ENCODE results near the gene ZNF518B.

ZNF518B gene

DNA sequence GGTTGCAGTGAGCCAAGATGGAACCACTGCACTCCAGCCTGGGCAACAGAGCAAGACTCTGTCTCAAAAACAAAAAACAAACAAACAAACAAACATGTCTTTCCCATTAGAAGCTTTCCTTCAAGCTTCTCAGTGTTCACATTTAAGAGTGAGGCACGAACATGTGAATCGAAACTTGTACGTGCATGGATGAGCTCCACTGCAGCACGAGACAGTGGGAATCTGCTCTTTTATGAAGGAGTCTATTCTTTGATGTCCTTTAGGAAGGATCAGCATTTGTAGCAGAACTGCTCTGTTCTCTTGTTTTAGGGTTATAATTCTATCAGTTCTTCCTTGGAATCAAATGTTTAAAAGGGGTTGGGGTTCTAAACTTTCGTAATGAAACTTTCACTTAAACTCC, 23.4 kb upstream of the ZNF518B start:
- DNase-seq = no peak
- H3K36me3 ChIP-seq (replicated peaks) = no peaks in the 10 kb centered on the region
- H3K27me3 ChIP-seq (replicated peaks) = no peaks in the 10 kb centered on the region
- in situ Hi-C loops (cut with HindIII; ENCODE audit: low pct_ligation_motif_present, low sequenced_read_pairs) = no loop called here
- no peak overlapping the region for H3K4me3 ChIP-seq (ENCODE audit: low read depth, low read length)
- no peak overlapping the region for H3K27ac ChIP-seq
- TF ChIP-seq, protein P1, sequence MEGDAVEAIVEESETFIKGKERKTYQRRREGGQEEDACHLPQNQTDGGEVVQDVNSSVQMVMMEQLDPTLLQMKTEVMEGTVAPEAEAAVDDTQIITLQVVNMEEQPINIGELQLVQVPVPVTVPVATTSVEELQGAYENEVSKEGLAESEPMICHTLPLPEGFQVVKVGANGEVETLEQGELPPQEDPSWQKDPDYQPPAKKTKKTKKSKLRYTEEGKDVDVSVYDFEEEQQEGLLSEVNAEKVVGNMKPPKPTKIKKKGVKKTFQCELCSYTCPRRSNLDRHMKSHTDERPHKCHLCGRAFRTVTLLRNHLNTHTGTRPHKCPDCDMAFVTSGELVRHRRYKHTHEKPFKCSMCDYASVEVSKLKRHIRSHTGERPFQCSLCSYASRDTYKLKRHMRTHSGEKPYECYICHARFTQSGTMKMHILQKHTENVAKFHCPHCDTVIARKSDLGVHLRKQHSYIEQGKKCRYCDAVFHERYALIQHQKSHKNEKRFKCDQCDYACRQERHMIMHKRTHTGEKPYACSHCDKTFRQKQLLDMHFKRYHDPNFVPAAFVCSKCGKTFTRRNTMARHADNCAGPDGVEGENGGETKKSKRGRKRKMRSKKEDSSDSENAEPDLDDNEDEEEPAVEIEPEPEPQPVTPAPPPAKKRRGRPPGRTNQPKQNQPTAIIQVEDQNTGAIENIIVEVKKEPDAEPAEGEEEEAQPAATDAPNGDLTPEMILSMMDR (IDR thresholded peaks at IDR 0.05; ENCODE audit: low read depth, low read length, missing control alignments) = no peak

DNA sequence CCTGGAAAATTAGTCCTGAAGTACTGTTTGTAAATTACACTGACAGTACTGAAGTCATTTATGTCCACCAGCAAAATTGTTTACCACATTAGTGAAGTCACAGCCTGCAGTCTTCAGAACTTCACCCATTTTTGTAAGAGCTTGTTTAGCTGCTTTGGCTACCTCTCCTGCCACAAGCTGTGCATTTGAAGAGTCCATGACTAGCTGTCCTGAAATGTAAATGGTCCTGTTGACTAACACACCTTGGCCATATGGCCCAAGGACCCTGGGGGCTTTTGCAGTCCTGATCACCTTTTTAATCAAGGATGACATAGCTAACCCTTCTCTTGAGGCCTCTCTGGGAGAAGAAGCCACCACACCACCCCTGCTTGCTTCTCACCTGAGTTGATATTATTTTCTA, 21.4 kb upstream of the ZNF518B start:
- Histone ChIP-seq H3K27ac (no peak overlapping the region), H3K27me3 (replicated peaks) (no peaks in the 10 kb centered on the region), H3K36me3 (replicated peaks) (no peaks in the 10 kb centered on the region), H3K4me3 (ENCODE audit: low read depth, low read length) (no peak overlapping the region)
- no peak for DNase-seq
- in situ Hi-C loops (cut with HindIII; ENCODE audit: low pct_ligation_motif_present, low sequenced_read_pairs) = no loop called here
- TF ChIP-seq, protein P1 (IDR thresholded peaks at IDR 0.05; ENCODE audit: low read depth, low read length, missing control alignments) = no peak

DNA sequence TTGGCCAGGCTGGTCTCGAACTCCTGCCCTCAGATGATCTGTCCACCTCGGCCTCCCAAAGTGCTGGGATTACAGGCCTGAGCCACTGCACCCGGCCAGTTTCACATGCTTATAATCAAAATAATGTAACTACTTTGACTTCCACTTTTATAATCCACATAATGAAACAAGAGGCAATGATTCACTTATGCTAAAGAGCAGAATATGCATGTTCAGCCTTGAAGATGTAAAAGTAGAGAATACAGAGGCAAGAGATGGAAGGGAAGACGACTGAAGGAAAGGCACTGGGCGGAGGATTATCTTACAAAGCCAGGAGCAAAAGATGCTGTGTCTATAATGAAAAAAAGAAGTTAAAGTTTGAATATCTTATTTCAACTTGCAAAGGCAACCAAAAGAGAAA, 13.3 kb upstream of the ZNF518B start:
- TF ChIP-seq, protein P1 (IDR thresholded peaks at IDR 0.05; ENCODE audit: low read depth, low read length, missing control alignments) = no peak
- in situ Hi-C loops (cut with HindIII; ENCODE audit: low pct_ligation_motif_present, low sequenced_read_pairs) = no loop called here

DNA sequence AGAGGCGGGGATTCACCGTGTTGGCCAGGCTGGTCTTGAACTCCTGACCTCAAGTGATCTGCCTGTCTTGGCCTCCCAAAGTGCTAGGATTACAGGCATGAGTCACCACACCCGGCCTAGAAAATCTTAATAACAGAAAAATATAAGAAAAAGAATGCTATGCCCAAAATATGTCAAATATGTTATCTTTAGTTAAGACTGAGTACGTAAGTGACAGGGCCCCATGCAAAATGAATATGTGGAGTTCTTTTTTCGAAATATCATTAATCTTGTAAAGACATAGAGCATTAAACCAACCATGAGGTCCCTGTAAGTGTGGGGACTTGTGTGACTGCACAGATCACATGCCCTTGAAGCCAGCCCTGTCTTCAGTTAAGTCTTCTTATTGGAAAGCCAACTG, 8.9 kb upstream of the ZNF518B start:
- H3K36me3 ChIP-seq (replicated peaks) = no peaks in the 10 kb centered on the region
- peak; percentile 36 for DNase-seq

More for the DNA sequence above, 13.3 kb upstream of the ZNF518B start:
- no peak overlapping the region for H3K27ac ChIP-seq
- no peak overlapping the region for H3K4me3 ChIP-seq (ENCODE audit: low read depth, low read length)
- no peaks in the 10 kb centered on the region for H3K27me3 ChIP-seq (replicated peaks)
- no peak for DNase-seq
- H3K36me3 ChIP-seq (replicated peaks) = no peaks in the 10 kb centered on the region

DNA sequence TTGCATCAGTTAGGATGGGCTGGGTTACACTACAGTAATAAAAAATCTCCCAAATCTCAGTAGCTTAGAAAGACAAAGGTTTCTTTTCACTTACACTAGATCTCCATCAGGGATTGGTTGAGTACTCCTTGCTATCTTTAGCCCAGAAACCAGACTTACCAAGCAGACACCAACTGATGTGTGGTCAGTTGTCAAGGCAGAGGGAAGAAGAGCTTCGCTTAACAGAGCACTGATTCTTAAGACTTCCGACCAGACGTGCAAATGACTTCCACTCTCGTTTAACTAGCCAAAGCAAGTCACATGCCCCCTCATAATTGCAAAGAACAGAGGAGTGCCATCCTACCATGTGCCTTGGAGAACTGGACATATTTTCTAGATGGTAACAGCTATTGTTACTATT, 5.7 kb upstream of the ZNF518B start:
- TF ChIP-seq, protein P1 (IDR thresholded peaks at IDR 0.05; ENCODE audit: low read depth, low read length, missing control alignments) = no peak
- in situ Hi-C loops (cut with HindIII; ENCODE audit: low pct_ligation_motif_present, low sequenced_read_pairs) = no loop called here
- peaks cover 5% of the 10 kb centered on the region for H3K27me3 ChIP-seq (replicated peaks)
- no peak for DNase-seq
- H3K27ac ChIP-seq = no peak overlapping the region
- H3K4me3 ChIP-seq (ENCODE audit: low read depth, low read length) = no peak overlapping the region
- no peaks in the 10 kb centered on the region for H3K36me3 ChIP-seq (replicated peaks)

More for the DNA sequence above, 8.9 kb upstream of the ZNF518B start:
- TF ChIP-seq, protein P1 (IDR thresholded peaks at IDR 0.05; ENCODE audit: low read depth, low read length, missing control alignments) = no peak
- Histone ChIP-seq H3K27ac (no peak overlapping the region), H3K27me3 (replicated peaks) (peaks cover 5% of the 10 kb centered on the region), H3K4me3 (ENCODE audit: low read depth, low read length) (no peak overlapping the region)
- in situ Hi-C loops (cut with HindIII; ENCODE audit: low pct_ligation_motif_present, low sequenced_read_pairs) = no loop called here

DNA sequence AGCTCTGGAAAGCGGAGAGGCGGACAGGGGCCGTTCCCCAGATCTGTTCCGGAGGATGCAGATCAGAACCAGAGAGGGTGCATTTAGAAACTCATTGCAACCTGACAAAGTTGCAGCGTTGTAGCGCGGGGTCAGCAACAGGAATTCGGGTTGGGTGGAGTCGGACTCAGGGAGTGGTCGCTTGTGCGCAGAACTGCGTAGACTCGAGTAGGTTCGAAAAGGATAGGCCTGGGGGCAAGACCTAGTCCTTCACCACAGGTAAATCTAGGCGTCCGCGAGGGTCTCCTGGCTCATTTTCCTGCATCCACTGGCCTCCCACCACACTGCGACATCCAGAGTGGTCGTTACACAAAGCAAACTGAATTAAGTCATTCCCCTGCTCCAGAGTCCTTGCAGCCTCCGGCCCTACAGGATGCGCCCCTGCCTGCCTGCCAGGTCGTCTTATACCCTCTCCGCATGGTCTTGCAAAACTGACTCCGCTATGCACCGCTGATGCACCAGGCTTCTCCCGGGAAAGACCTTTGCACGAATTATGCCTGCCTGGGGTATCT, 4.7 kb upstream of the ZNF518B start:
- peak overlapping the region; percentile 44 for H3K4me3 ChIP-seq (ENCODE audit: low read depth, low read length)
- peaks cover 5% of the 10 kb centered on the region for H3K27me3 ChIP-seq (replicated peaks)
- no peak overlapping the region for H3K27ac ChIP-seq
- DNase-seq = no peak
- no peaks in the 10 kb centered on the region for H3K36me3 ChIP-seq (replicated peaks)
- TF ChIP-seq, protein P1 (IDR thresholded peaks at IDR 0.05; ENCODE audit: low read depth, low read length, missing control alignments) = no peak
- in situ Hi-C loops (cut with HindIII; ENCODE audit: low pct_ligation_motif_present, low sequenced_read_pairs) = no loop called here

Data from brain microvascular endothelial cell (primary cell).